ENCODE data around the gene GCLC.
A peak's percentile ranks its signal among the peaks of the same experiment; 100 is the strongest.
"Not testable (repeated sequence)": the region's sequence is repeated elsewhere in the genome, so short reads cannot be mapped to it uniquely, and the experiment has no call there.

The GCLC gene

DNA sequence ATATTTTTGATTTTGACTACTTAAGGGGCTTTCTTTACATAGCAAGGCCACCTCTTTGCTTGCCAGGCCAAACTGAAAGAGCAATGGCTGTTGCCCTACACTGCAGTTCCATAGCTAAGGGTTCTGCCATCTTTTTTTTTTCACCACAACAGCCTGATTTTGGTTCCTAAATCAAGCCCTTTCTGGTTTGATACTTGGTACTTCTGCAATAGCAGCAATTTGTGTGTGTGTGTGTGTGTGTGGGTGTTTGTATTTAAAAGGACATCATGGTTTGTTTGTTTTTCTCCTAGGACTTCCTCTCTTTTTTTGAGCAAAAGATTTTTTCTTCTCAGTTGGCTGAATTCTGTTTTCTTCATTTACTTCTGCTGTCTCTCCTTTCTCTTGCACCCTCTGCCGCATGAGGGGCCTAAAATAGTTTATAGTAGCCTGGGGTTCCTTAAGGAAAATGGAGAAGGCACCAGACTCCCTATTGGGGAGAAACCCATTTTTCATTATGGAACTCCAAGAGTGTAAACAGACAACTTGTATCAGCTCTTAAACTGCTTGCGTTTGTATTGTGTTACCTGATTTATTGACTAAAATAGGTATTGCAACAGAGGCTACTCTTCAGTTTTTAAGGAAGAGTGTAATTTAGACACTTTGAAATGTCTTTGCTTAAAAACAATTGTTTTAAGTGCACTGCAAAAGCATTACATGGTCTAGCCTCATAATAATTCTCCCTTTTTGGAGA, 12.2 kb upstream of the GCLC start:
- DNase-seq = no peak

- not testable (repeated sequence) for DNase-seq
Measured at GRCh38 chr6:53553600-53553999, 8.7 kb upstream of the GCLC start.

- DNase-seq = not testable (repeated sequence)
Measured at GRCh38 chr6:53551681-53552080, 6.8 kb upstream of the GCLC start.

DNA sequence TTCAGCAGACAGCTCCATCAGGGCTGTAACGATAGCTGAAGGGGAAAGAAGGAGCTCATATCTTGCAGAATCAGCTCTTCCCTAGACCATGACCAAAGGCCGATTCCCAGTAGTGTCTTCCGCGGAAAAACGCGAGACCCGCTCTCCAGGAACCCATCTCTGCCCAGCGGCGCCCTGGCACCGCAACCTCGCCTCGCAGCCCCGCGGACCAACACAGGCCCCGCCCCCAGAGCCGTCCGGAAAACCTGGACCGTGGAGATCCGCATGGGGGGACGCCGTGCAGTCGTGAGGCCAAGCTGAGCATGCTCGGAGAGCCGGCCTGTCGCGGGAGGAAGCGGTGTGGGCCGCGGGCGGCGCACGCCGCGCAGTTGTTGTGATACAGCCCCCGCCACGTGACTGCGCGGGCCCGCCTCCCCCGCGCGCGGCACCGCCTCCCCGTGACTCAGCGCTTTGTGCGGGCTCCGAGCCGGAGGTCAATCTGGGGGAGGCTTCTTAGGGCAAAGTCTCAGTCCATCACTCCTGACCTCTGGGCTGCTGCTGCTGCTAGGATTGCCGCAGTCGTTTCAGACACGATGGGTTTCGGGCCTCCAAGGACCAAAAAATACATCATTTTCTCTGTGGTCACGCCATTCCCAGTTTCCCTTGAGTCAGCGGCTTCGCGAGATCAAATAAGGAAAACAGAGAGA, 3.1 kb upstream of the GCLC start:
- peak; percentile 72 for DNase-seq

- no peak for DNase-seq
Measured at GRCh38 chr6:53547166-53547810, 2.4 kb upstream of the GCLC start.

- no peak for DNase-seq
Measured at GRCh38 chr6:53546281-53546680, 1.4 kb upstream of the GCLC start.

DNA sequence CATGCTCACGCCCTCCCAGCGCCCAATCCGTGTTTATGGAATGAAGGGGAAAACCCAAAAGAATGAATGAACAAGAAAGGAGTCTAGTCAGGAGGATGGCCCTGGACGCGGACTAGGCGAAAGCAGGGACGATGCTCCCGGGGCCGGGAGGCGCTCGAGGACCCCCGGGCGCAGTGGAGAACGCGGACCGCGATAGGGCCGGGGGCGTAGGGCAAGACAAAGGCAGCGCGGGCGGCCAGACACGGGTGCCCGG, 758 bp downstream of the GCLC start:
- no peak for DNase-seq

DNA sequence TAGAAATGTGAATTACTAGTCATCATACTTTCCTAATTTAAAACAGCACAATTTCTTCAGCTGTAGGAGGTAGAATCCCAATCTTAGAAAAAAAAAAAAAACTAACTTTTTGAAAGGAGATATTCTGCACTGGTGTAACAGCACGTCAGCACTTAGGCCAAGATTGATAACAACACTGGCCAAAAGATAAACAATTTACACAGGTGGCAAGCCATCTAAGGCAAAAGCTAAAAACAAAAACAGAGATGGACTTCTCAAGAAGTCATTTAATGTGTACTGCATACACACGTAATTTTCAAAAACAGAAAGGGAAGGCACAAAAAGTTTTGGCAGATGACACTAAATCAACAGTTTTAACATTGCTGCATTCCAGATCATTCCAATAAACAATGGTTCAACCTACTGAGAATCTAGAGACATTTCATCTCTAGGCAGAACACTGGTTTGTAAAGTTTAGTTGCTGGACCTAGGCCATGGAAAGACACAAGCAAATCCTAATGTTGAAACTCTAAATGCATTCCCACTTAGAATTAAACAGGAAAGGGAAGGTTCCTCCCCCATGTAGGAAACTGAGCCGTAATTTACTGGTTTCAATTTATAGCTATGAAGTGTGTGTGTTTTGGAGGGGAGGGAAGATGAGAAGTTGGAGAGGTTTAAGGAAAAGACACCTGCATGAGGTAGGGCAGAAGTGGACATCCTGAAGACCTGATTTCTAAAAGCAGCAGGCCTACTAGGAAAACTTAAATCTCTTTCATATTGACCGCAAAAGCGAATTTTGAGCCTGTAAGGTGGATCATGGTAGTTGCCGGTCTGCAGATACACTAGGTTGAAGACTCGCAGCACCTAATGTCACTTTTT, 1.3 kb downstream of the GCLC start:
- DNase-seq = no peak

DNA sequence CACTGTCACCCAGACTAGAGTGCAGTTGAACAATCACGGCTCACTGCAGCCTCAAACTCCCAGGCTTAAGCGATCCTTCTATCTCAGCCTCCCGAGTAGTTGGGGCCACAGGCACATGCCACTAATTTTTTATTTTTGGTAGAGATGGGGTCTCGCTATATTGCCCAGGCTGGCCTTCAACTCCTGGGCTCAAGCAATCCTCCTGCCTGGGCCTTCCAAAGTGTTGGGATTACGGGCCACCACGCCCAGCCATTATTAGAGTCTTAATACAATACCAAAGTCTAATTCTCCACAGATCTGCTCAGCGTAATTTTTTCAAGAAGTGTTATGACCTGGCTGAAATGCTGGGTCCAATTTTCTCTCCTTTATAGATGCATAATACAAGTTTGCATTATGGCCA, 3.0 kb downstream of the GCLC start:
- no peak for DNase-seq

GRCh38 chr6:53540129-53540692, 4.7 kb downstream of the GCLC start:
- DNase-seq = no peak

DNA sequence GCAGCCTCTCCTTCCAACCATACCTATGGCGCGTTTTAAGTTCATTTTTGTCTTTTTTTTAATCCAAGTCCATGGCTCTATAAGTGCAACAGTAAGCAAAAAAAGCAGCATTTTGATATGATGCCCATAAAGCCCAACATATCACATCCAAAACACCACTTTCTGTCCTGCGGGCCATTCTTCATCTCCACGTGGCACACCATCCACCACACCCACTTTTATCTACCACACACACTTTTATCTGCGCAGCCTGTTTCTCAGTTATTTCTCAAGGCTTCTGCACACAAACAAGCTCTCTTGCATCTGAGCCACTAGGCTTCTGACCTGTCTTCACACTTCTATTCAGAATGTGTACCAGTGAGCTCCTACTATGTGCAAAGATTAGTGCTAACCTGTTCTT, 5.3 kb downstream of the GCLC start:
- DNase-seq = no peak

GRCh38 chr6:53536561-53536960, 8.3 kb downstream of the GCLC start:
- no peak for DNase-seq

DNA sequence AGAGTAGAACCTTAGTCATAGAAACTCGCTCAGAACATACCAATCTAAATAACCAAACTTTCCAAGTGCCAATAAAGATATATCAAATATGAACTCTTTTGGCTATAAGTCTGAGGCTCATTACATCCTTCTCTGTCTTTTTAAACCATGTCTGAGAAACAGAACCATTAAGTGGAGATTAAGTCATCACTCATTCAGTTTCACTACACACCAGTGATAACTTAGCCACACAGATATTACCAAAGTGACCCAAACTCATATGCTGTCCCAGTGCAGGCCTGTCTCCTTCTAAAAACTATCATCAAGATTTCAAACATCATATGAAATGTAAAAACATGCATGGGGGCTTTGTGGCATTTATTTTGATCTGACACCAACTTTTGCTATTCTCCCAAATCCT, 12.0 kb downstream of the GCLC start:
- no peak for DNase-seq

GRCh38 chr6:53532061-53532797, 12.7 kb downstream of the GCLC start:
- no peak for DNase-seq

GRCh38 chr6:53530780-53531386, 14.0 kb downstream of the GCLC start:
- no peak for DNase-seq

- DNase-seq = no peak
Measured at GRCh38 chr6:53530346-53530745, 14.6 kb downstream of the GCLC start.

DNA sequence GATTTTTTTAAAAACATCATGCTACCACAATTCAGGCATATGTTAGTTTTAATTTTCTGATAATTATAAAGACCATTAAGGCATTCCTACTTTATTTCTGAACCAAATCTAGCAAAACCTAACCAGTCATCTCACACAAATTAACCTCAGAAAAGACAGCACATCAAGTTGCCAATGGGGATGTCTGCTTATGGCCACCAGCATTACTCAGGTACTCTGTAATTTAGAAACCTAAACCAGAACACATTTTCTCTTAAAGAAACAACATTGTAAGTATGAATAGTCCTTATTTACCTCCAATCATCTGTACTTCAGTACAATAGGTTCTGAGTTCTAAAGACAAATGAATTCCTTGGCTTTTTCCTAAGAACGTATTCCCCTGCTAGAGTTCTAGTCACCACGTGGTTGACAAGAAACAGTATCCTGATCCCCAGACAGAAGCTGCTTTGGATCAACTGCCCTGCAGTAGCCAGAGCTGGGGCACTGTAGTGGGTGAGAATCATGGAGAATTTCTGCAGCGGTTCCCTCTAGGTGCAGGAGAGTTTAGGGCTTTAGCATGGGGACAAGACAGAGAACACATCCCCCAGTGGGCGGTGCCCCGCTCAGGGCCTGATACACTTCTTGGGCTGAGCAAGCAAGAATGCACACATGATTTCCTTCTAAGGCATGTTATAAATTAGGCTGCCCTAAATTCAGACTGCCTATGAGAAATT, 15.4 kb downstream of the GCLC start:
- DNase-seq = no peak

- no peak for DNase-seq
Measured at GRCh38 chr6:53528107-53528506, 16.8 kb downstream of the GCLC start.

- DNase-seq = no peak
Measured at GRCh38 chr6:53527249-53527765, 17.6 kb downstream of the GCLC start.

GRCh38 chr6:53526000-53526399, 18.9 kb downstream of the GCLC start:
- DNase-seq = no peak

GRCh38 chr6:53524455-53524815, 20.5 kb downstream of the GCLC start:
- no peak for DNase-seq
